22Rv1 (cell line): ENCODE measurements around the gene LINS1.

Source experiments
- H3K27ac ChIP-seq: fragments of 450-650 bp; 2 replicates; pipeline ENCODE4 v1.5.1; 2017
- CTCF ChIP-seq: fragments of 450-650 bp; IDR thresholded peaks from 2 replicates; pipeline ENCODE4 v1.5.1; 2017; ENCODE audit warnings: mild to moderate bottlenecking
- ZFX ChIP-seq: fragments of 450-650 bp; IDR thresholded peaks from 2 replicates; pipeline ENCODE4 v1.6.1; 2017; ENCODE audit warnings: antibody characterized with exemption, borderline replicate concordance

The LINS1 gene

GRCh38 chr15:100602064-100602822 is at the start of gene LINS1, which contains the start of gene ASB7:
LINS1 (minus strand) TSS chr15:100602184; CDS start chr15:100580842, 21,342 bp downstream.
ASB7 (plus strand) TSS chr15:100602589; CDS start chr15:100612217, 9,628 bp downstream.
- TF ChIP-seq CTCF: no peak
- TF ChIP-seq ZFX: no peak
- H3K27ac ChIP-seq: peak within 1 kb of the TSS; percentile 68

- no peak overlapping the region for H3K27ac ChIP-seq
- TF ChIP-seq CTCF (no peak), ZFX (no peak)
These were observed 49.3 kb upstream of the LINS1 start for GRCh38 chr15:100651253-100651652.

GRCh38 chr15:100650685-100651084 is 48.7 kb upstream of the LINS1 start:
- TF ChIP-seq CTCF (peak; percentile 29; the same call in 1 of the 2 replicates), ZFX (no peak)
- no peak overlapping the region for H3K27ac ChIP-seq

- H3K27ac ChIP-seq: no peak overlapping the region
- TF ChIP-seq ZFX (no peak), CTCF (no peak)
These were observed 47.0 kb upstream of the LINS1 start for GRCh38 chr15:100648951-100649350.

- H3K27ac ChIP-seq: no peak overlapping the region
- no peak for TF ChIP-seq CTCF
- TF ChIP-seq ZFX: no peak
These were observed 43.7 kb upstream of the LINS1 start for GRCh38 chr15:100645671-100646070.

- TF ChIP-seq CTCF: no peak
- TF ChIP-seq ZFX: no peak
- H3K27ac ChIP-seq: no peak overlapping the region
These were observed 41.0 kb upstream of the LINS1 start for GRCh38 chr15:100642950-100643338.

GRCh38 chr15:100642213-100642949 is 40.4 kb upstream of the LINS1 start:
- no peak overlapping the region for H3K27ac ChIP-seq
- TF ChIP-seq CTCF (no peak), ZFX (no peak)
